ENCODE measurements around the gene AADACL3. TPM values are rescaled to one million over a fixed set of nuclear protein-coding genes. Genes with fewer than 3 reads are reported as not detected.

Gene AADACL3
- total and polyA plus RNA-seq, 2 of the 8 experiments (the other 6 are each of a cell fraction or from before 2014, with no cell fraction given): 0.33 to 2.3 TPM

DNA sequence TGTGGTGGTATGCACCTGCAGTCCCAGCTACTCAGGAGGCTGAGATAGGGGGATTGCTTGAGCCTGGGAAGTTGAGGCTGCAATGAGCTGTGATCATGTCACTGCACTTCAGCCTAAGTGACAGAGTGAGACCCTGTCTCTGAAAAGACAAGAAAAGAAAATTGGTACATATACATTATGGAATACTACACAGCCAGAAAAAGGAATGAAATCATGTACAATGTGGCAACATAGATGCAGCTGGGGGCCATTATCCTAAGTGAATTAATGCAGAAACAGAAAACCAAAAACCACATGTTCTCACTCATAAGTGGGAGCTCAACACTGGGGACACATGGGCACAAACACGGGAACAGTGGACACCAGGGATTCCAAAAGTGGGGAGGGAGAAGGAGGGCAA lies 23.0 kb downstream of the AADACL3 start:
- Histone ChIP-seq H3K14ac (ENCODE audit: insufficient read length) (no peak overlapping the region), H2BK12ac (ENCODE audit: low read depth, low read length) (no peak overlapping the region), H4K20me1 (replicated peaks in 1 of 2; ENCODE audit: control insufficient read depth in 1 of 2, insufficient read depth in 2 of 2, low read length in 2 of 2) (no peaks in the 10 kb centered on the region), H2BK5ac (ENCODE audit: low read depth, low read length) (no peak overlapping the region), H3K4me3 (ENCODE audit: extremely low read depth in 1 of 4, insufficient read depth in 2 of 4, low read depth in 3 of 4, low read length in 4 of 4) (no peak overlapping the region), H3K23ac (ENCODE audit: insufficient read length) (no peak overlapping the region), H3K56ac (replicated peaks; ENCODE audit: insufficient read length, low read depth, low read length) (no peak overlapping the region), H3K9me3 (ENCODE audit: insufficient read depth in 2 of 2, low read depth in 1 of 2, low read length in 1 of 2) (no peaks in the 10 kb centered on the region), H3K79me2 (ENCODE audit: control insufficient read depth in 1 of 2, insufficient read depth in 2 of 2, low read length in 2 of 2) (no peaks in the 10 kb centered on the region), H2AK5ac (ENCODE audit: low read depth, low read length) (no peak overlapping the region), H2BK120ac (replicated peaks; ENCODE audit: low read depth, low read length) (no peak overlapping the region), H3K79me1 (ENCODE audit: low read depth, low read length) (no peaks in the 10 kb centered on the region), H3K36me3 (ENCODE audit: control insufficient read depth in 2 of 4, insufficient read depth in 4 of 4, low read length in 3 of 4) (no peaks in the 10 kb centered on the region), H4K91ac (replicated peaks; ENCODE audit: insufficient read length, low read length) (no peak overlapping the region), H3K4ac (replicated peaks; ENCODE audit: insufficient read length, low read depth, low read length) (no peak overlapping the region), H3K23me2 (ENCODE audit: low read depth, low read length) (no peaks in the 10 kb centered on the region), H2AFZ (ENCODE audit: low read length) (no peak overlapping the region), H3K27me3 (replicated peaks in 1 of 4; ENCODE audit: control insufficient read depth in 3 of 4, extremely low read depth in 1 of 4, insufficient read depth in 3 of 4, low read length in 3 of 4) (no peaks in the 10 kb centered on the region), H4K5ac (ENCODE audit: insufficient read length, low read depth, low read length) (no peak overlapping the region), H3K27ac (ENCODE audit: low read depth, low read length) (no peak overlapping the region), H3K4me2 (ENCODE audit: insufficient read depth in 1 of 2, low read depth in 2 of 2, low read length in 2 of 2) (no peak overlapping the region), H2BK20ac (ENCODE audit: low read length) (no peak overlapping the region), H2BK15ac (ENCODE audit: low read length) (no peak overlapping the region), H3K4me1 (replicated peaks in 1 of 4; ENCODE audit: control insufficient read depth in 3 of 4, insufficient read depth in 4 of 4, low read length in 3 of 4) (no peaks in the 10 kb centered on the region; a peak in 1 of 7 replicates), H3K9ac (replicated peaks in 1 of 4; ENCODE audit: extremely low read depth in 1 of 4, low read depth in 3 of 4, low read length in 3 of 4) (no peak overlapping the region), H4K8ac (ENCODE audit: extremely low read depth, insufficient read depth, low read length) (no peak overlapping the region), H3K18ac (ENCODE audit: extremely low read depth, low read length) (no peak overlapping the region)
- FAIRE-seq (no peak), DNase-seq (ENCODE audit: low read depth in 1 of 2, low spot score in 2 of 2) (no peak)
- ChIA-PET CTCF (ENCODE audit: partially characterized antibody) (interaction anchor here (0.9 to 1.0 kb wide), 2 partner anchors 21 to 80 kb away, joined by 3 read pairs; no protein-coding TSS in a partner anchor), POLR2A (ENCODE audit: partially characterized antibody) (no interaction called here)
- WGBS, 2 experiments (ENCODE audit: extremely low coverage in 1 of 2, insufficient coverage in 1 of 2, insufficient read length in 1 of 2, insufficient replicate concordance in 2 of 2, low coverage in 1 of 2, low lambda C conversion rate in 2 of 2, missing lambda C conversion rate in 1 of 2): 100% methylated on average over 1 of the region's 1 CpG; no CpG with 5 or more reads in 1 of the 2 experiments
- TF ChIP-seq SP4 (IDR thresholded peaks at IDR 0.05; ENCODE audit: low read length) (no peak), BACH1 (IDR thresholded peaks at IDR 0.05; ENCODE audit: low read length) (no peak), RAD21 (IDR thresholded peaks at IDR 0.05 in 1 of 2, conservative IDR thresholded peaks at IDR 0.05 in 1 of 2; ENCODE audit: low read depth in 2 of 2, low read length in 2 of 2) (no peak), CREB1 (IDR thresholded peaks at IDR 0.05) (no peak), SIRT6 (IDR thresholded peaks at IDR 0.05; ENCODE audit: low read length) (no peak), EP300 (IDR thresholded peaks at IDR 0.05; ENCODE audit: borderline replicate concordance in 1 of 2, low read depth in 2 of 2, low read length in 2 of 2) (no peak), SRF (IDR thresholded peaks at IDR 0.05; ENCODE audit: low read depth, low read length) (no peak), RXRA (IDR thresholded peaks at IDR 0.05; ENCODE audit: insufficient read depth, low read depth, low read length) (no peak), HDAC2 (IDR thresholded peaks at IDR 0.05; ENCODE audit: borderline replicate concordance in 1 of 2, low read depth in 2 of 2, low read length in 2 of 2) (no peak), KDM5A (IDR thresholded peaks at IDR 0.05; ENCODE audit: low read length) (no peak), ASH2L (IDR thresholded peaks at IDR 0.05; ENCODE audit: low read length) (no peak), SUZ12 (IDR thresholded peaks at IDR 0.05; ENCODE audit: low read length) (no peak)
- TF ChIP-seq, protein P1, sequence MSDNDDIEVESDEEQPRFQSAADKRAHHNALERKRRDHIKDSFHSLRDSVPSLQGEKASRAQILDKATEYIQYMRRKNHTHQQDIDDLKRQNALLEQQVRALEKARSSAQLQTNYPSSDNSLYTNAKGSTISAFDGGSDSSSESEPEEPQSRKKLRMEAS (IDR thresholded peaks at IDR 0.05): no peak
- TF ChIP-seq, protein P2, sequence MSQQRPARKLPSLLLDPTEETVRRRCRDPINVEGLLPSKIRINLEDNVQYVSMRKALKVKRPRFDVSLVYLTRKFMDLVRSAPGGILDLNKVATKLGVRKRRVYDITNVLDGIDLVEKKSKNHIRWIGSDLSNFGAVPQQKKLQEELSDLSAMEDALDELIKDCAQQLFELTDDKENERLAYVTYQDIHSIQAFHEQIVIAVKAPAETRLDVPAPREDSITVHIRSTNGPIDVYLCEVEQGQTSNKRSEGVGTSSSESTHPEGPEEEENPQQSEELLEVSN (IDR thresholded peaks at IDR 0.05): no peak
